ENCODE data around the gene ARID4B. TPM values are rescaled to one million over a fixed set of nuclear protein-coding genes. Genes with fewer than 3 reads are reported as not detected.

Gene ARID4B
- total RNA-seq, 1 experiment from 2014 or later = 56.6 TPM

DNA sequence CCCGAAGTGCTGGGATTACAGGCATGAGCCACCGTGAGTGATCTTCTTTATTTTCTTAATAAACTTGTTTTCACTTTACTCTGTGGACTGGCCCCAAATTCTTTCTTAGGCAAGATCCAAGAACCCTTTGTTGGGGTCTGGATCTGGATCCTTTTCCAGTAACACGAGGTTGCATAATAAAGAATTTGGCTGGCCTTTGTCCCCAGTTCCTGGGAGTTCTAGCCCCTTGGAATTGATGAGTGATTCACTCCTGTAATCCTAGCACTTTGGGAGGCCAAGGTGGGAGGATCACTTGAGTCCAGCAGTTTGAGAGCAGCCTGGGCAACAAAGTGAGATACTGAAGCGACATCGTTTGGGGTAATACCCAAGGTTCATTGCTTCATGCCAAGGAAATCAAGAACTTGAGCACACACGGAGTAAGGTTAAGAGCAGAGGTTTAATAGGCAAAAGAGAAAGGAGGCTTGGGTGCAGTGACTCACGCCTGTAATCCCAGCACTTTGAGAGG lies 197.2 kb downstream of the ARID4B start:
- peak overlapping the region; percentile 20 for H3K27ac Mint-ChIP-seq (ENCODE audit: unreplicated experiment)
- CTCF ChIA-PET = no interaction called here

DNA sequence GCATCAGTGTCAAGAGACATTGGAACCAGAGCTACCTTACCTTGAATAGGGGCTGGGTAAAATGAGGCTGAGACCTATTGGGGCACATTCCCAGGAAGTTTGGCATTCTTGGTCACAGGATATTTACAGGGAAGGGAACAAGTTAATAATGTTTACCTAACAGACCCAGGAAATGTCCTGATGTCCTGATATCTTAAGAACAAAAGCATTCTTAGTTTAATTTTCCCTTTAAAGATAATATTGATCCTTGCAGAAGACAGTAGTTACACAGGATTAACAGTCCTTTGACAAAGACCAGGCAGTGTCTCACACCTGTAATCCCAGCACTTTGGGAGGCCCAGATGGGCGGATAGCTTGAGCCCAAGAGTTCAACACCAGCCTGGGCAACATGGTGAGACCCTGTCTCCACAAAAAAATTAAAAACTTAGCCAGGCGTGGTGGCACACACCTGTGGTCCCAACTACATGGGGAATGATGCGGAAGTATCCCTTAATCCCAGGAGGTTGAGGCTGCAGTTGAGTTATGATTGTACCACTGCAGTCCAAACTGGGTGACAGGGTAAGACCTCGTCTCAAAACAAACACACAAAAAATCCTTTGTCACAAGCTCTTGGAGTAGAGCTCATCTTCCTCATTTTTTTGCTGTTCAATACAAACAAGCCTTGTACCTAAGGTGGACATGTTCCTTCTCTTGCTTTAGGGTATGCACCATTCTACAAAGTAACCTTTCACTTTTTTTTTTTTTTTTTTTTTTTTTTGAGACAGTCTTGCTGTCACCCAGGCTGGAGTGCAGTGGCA lies 198.0 kb downstream of the ARID4B start:
- intact Hi-C loops (cut with micrococcal nuclease; ENCODE audit: unreplicated experiment) = no loop called here
- peak overlapping the region; percentile 20 for H3K27ac Mint-ChIP-seq (ENCODE audit: unreplicated experiment)
- no peak overlapping the region for H3K4me3 Mint-ChIP-seq (ENCODE audit: low read depth, unreplicated experiment)
- H3K27me3 Mint-ChIP-seq (ENCODE audit: unreplicated experiment) = no peaks in the 10 kb centered on the region
- no peaks in the 10 kb centered on the region for H3K9me3 Mint-ChIP-seq (ENCODE audit: low read depth, unreplicated experiment)
- CTCF ChIA-PET = interaction anchor here (1.0 kb wide), 2 partner anchors 31 to 285 kb away, joined by 4 read pairs; partner anchors contain the start of gene RBM34
- peaks cover 11% of the 10 kb centered on the region for H3K4me1 Mint-ChIP-seq (ENCODE audit: low read depth, unreplicated experiment)
- peaks cover 61% of the 10 kb centered on the region for H3K36me3 Mint-ChIP-seq (ENCODE audit: insufficient read depth, unreplicated experiment)
- TF ChIP-seq, protein P1, sequence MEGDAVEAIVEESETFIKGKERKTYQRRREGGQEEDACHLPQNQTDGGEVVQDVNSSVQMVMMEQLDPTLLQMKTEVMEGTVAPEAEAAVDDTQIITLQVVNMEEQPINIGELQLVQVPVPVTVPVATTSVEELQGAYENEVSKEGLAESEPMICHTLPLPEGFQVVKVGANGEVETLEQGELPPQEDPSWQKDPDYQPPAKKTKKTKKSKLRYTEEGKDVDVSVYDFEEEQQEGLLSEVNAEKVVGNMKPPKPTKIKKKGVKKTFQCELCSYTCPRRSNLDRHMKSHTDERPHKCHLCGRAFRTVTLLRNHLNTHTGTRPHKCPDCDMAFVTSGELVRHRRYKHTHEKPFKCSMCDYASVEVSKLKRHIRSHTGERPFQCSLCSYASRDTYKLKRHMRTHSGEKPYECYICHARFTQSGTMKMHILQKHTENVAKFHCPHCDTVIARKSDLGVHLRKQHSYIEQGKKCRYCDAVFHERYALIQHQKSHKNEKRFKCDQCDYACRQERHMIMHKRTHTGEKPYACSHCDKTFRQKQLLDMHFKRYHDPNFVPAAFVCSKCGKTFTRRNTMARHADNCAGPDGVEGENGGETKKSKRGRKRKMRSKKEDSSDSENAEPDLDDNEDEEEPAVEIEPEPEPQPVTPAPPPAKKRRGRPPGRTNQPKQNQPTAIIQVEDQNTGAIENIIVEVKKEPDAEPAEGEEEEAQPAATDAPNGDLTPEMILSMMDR (IDR thresholded peaks at IDR 0.05; ENCODE audit: unreplicated experiment) = no peak
- no peak for DNase-seq
- BruUV-seq (replicated peaks) = no TSS peak

More for the DNA sequence above, 197.2 kb downstream of the ARID4B start:
- Mint-ChIP-seq H3K4me3 (ENCODE audit: low read depth, unreplicated experiment) (no peak overlapping the region), H3K9me3 (ENCODE audit: low read depth, unreplicated experiment) (no peaks in the 10 kb centered on the region), H3K27me3 (ENCODE audit: unreplicated experiment) (no peaks in the 10 kb centered on the region), H3K4me1 (ENCODE audit: low read depth, unreplicated experiment) (peaks cover 7% of the 10 kb centered on the region), H3K36me3 (ENCODE audit: insufficient read depth, unreplicated experiment) (peaks cover 55% of the 10 kb centered on the region)
- intact Hi-C loops (cut with micrococcal nuclease; ENCODE audit: unreplicated experiment) = no loop called here
- TF ChIP-seq, protein P1 (IDR thresholded peaks at IDR 0.05; ENCODE audit: unreplicated experiment) = no peak
- BruUV-seq (replicated peaks) = no TSS peak
- no peak for DNase-seq

DNA sequence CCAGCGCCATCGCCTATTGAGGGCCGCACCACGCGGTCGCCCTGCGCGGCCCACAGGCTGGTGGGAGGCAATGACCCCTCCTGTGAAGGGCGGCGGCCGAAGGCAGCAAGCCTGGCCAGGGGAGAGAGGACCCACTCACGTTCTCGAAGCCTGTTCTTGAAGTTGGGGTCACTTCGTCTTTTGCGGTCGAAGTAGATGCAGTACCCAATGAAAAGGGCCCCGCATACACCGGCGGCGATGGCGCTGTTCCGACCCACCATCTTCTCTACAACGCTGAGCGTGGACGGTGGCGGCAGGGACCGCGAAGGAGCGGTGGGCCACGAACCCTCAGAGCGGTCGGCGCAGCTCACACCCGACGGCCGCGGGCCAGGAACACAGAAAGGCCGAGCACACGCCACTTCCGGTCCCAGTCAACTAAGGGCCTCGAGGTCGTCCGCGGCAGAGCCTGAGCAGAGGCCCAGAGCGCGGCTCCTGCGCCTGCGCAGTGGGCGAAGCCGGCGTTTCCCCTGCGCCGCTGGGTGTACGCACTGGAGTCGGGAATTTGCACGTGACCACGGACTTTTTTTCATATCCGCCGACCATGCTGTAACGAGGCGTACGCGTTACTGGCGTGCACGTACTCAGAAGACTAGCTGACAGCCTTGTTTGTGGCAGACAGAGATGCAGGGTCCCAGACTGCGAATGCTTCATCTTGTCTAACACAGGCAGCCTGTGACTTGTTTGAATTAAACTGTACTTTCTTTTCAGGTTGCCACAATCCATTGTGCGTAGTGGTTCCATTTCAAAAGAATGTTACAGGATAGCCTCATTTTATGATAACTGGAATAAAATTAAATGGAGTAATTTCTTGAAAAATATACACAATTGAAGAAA lies 199.3 kb downstream of the ARID4B start, which contains the start of gene TOMM20:
Gene TOMM20, minus strand, starts transcription at position 382 of the 873 bp plus-strand sequence. Its CDS starts 122 bp downstream, at position 260.
- H3K9me3 Mint-ChIP-seq (ENCODE audit: low read depth, unreplicated experiment) = no peaks in the 10 kb centered on the region
- peak; percentile 98 for DNase-seq
- H3K4me1 Mint-ChIP-seq (ENCODE audit: low read depth, unreplicated experiment) = peaks cover 19% of the 10 kb centered on the region
- peak within 1 kb of the TSS; percentile 96 for H3K27ac Mint-ChIP-seq (ENCODE audit: unreplicated experiment)
- TF ChIP-seq, protein P1 (IDR thresholded peaks at IDR 0.05; ENCODE audit: unreplicated experiment) = no peak
- TSS peak; percentile 91 for BruUV-seq (replicated peaks)
- intact Hi-C loops (cut with micrococcal nuclease; ENCODE audit: unreplicated experiment) = no loop called here
- CTCF ChIA-PET = interaction anchor here (0.5 to 1.0 kb wide), 3 partner anchors 32 to 286 kb away, joined by 3 to 4 read pairs (median 4); partner anchors contain the start of gene RBM34
- H3K4me3 Mint-ChIP-seq (ENCODE audit: low read depth, unreplicated experiment) = peak within 1 kb of the TSS; percentile 98
- peaks cover 57% of the 10 kb centered on the region for H3K36me3 Mint-ChIP-seq (ENCODE audit: insufficient read depth, unreplicated experiment)
- H3K27me3 Mint-ChIP-seq (ENCODE audit: unreplicated experiment) = no peaks in the 10 kb centered on the region

DNA sequence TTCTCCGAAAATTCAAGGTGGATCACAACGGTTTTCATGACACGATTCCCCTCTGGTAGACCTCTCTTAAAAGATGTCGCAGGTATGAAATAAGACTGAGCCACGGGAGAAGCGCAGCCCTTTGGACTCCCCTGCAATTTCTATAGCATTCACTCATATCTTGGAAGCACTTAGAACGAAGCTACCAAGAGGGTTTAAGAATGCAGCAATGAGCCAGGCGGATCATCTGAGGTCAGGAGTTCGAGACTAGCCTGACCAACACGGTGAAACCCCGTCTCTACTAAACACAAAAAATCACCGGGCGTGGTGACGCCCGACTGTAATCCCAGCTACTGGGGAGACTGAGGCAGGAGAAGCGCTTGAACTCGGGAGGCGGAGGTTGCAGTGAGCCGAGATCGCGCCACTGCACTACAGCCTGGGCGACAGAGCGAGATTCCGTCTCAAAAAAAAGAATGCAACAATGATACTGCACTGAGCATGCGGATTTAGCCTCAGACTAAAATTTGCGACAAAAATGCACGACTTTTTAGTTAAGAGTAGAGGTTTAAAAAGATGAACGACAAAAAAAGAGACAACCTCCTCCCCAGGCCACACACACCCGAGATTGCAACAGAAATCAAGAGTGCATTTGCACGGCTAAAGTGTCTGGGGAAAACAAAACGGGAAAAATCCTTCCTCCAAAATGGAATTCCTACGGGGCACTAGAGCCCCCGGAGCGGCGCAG lies 200.1 kb downstream of the ARID4B start:
- no peak for DNase-seq
- TF ChIP-seq, protein P1 (IDR thresholded peaks at IDR 0.05; ENCODE audit: unreplicated experiment) = no peak
- CTCF ChIA-PET = interaction anchor here (0.5 to 1.4 kb wide), 2 partner anchors 22 to 47 kb away, joined by 3 read pairs; no protein-coding TSS in a partner anchor
- peaks cover 24% of the 10 kb centered on the region for H3K4me1 Mint-ChIP-seq (ENCODE audit: low read depth, unreplicated experiment)
- TSS peak; percentile 44 for BruUV-seq (replicated peaks)
- intact Hi-C loops (cut with micrococcal nuclease; ENCODE audit: unreplicated experiment) = no loop called here
- peak overlapping the region; percentile 98 for H3K4me3 Mint-ChIP-seq (ENCODE audit: low read depth, unreplicated experiment)
- H3K27ac Mint-ChIP-seq (ENCODE audit: unreplicated experiment) = peak overlapping the region; percentile 96
- peaks cover 57% of the 10 kb centered on the region for H3K36me3 Mint-ChIP-seq (ENCODE audit: insufficient read depth, unreplicated experiment)
- H3K27me3 Mint-ChIP-seq (ENCODE audit: unreplicated experiment) = no peaks in the 10 kb centered on the region
- no peaks in the 10 kb centered on the region for H3K9me3 Mint-ChIP-seq (ENCODE audit: low read depth, unreplicated experiment)
